ENCODE measurements around the gene ELL3.
A peak's percentile ranks its signal among the peaks of the same experiment; 100 is the strongest.
"Not testable (repeated sequence)": the region's sequence is repeated elsewhere in the genome, so short reads cannot be mapped to it uniquely, and the experiment has no call there.

Gene ELL3

DNA sequence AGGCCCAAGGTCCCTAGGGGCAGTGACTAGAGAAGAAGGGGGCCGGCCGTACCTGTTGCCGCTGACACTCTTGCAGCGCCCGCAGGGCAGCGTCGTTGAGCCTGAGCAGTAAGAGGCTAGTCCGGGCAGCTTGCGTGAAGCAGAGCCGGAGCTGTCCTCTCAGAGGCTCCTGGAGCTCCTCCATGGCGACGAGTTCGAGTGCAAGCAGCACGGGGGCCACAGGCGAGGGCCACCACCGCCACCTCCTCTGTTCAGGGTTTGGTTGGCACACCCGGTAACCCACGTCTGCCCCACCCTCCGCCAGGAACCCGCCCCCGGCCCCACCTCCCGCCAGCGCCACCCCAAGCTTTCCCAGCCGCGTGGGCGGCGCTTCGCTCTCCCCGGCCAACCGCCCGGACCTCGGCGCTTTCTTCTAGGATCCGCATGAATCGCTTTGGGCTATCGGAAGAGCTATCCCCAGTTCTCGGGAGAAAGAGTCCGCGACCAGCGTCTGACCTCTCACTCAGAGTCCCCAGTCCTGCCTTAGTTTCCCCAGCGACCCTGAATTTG, at the start of gene ELL3:
TSS of gene ELL3 (minus strand) at position 249 of the 549 bp plus-strand sequence. CDS start at position 184, 65 bp downstream.
- DNase-seq (ENCODE audit: low spot score): no peak

DNA sequence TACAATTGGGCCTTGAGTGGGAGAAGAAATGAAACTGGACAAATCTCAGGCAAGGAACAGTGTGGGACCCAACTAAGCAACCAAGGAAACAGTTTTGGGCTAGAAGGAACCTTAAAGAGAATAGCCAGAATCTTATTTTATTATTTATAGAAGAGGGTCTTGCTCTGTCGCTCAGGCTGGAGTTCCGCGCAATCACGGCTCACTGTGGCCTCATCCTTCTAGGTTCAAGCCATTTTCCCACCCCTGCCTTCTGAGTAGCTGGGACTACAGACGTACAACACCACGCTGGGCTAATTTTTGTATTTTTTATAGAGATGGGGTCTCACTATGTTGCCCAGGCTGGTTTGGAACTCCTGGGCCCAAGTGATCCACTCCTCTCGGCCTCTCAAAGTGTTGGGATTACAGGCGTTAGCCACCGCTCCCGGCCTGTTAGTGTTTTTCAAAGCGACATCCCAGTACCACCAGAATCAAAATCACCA, 49.3 kb upstream of the ELL3 start:
- DNase-seq (ENCODE audit: low spot score): no peak

GRCh38 chr15:43825305-43825704, 48.5 kb upstream of the ELL3 start:
- not testable (repeated sequence) for DNase-seq (ENCODE audit: low spot score)

- DNase-seq (ENCODE audit: low spot score): peak; percentile 77
These were observed 47.8 kb upstream of the ELL3 start, which contains the start of gene MFAP1 for GRCh38 chr15:43824302-43825246. Gene MFAP1, minus strand, starts transcription at chr15:43824690. Its CDS starts 121 bp downstream, at chr15:43824569.

DNA sequence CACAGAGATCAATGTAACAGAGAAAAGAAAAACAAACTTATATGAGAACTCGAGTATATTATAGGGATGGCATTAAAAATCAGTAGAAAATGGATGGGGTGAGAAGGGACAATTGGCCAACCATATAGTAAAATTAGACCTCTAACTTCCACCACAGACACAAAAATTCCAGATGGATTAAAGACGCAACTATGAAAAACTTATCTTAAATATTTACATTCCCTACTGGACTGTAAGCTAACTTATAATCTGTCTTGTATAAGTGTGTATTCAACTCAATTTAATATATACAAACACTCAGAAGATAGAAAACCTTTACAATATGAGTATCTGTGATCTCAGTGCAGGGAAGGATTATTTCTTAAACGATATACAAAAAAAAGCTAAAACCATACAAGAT, 44.7 kb upstream of the ELL3 start:
- no peak for DNase-seq (ENCODE audit: low spot score)

DNA sequence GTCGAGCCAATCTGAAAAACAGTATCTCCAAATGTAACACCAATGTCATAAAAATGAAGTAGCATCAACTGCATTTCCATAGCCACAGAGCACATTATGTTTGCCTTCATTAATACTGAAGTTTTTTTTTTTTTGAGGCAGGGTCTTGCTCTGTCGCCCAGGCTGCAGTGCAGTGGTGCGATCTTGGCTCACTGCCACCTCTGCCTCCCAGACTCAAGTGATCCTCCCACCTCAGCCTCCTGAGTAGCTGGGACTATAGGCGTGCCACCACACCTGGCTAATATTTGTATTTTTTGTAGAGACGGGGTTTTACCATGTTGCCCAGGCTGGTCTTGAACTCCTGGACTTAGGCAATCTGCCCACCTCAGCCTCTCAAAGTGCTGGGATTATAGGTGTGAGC, 38.3 kb upstream of the ELL3 start:
- DNase-seq (ENCODE audit: low spot score): not testable (repeated sequence)

DNA sequence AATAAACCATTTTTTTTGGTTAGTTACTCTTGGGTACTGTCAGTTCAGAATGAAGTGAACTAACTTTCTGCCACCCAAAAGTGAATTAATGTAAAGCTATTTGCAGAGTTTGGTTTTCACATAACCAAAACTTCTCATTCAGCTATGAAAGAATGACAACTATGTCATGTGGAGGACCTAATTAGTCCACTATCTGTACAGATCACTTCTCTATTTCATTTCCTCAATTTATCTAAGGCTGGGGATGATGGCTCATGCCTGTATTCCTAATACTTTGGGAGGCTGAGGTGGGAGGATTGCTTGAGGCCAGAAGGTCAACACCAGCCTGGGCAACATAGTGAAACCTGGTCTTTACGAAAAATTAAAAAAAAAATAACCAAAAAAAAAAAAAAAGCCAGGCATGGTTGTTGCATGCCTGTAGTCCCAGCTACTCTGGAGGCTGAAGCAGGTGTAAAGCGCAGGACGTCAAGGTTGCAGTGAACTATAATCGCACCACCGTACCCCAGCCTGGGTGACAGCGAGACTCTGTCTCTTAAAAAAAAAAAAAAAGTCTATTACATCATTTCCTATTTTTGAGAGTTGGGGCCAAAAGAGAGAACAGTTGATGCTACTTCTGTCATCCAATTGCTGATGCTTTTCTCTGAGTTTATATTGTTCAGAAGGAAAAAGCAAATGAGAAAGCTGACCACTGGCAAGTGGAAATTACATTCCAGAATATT, 32.4 kb upstream of the ELL3 start:
- no peak for DNase-seq (ENCODE audit: low spot score)

GRCh38 chr15:43808435-43808950, 31.7 kb upstream of the ELL3 start:
- no peak for DNase-seq (ENCODE audit: low spot score)

- not testable (repeated sequence) for DNase-seq (ENCODE audit: low spot score)
These were observed 25.9 kb upstream of the ELL3 start for GRCh38 chr15:43802676-43803075.

DNA sequence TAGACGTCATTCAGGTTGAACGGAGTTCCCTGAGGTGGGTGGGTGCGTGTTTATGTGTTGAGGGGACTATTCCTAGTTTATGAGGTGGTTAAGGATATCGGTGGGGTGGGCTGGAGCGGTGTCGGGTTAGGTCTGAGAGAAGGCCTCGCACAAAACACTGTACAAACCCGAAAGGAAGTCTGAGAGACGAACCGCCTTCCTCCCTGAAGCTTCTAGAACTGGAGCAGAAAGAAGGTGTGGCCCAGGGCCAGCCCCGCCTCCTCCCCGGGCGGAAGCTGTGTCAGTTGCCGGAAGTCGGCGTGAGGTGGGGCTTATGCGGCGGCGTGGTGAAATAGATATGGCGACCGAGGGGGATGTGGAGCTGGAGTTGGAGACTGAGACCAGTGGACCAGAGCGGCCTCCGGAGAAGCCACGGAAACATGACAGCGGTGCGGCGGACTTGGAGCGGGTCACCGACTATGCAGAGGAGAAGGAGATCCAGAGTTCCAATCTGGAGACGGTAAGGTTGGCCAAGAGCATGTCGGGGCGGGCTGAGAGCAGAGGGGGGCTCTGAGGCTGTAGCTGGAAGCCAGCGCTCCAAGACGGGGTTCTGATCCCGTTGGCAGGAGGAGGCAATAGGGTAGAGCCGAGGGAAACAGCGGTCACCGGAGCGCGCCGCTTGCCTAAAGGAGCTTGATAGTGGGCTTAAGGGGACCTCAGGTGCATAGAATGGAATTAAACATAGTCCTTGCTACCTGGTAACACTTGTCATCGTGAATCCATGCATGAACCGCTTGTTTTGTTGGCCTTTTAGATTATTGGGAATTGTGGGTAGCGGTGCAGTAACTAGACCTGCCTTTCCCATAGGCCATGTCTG, 23.7 kb upstream of the ELL3 start, which contains the start of gene HYPK:
TSS of gene HYPK (plus strand) at position 314 of the 856 bp plus-strand sequence. CDS start at position 338, 24 bp downstream.
- no peak for DNase-seq (ENCODE audit: low spot score)

GRCh38 chr15:43799945-43800285, 23.1 kb upstream of the ELL3 start, which contains the start of gene SERINC4:
Gene SERINC4, minus strand, starts transcription at chr15:43800220. Its CDS starts 234 bp downstream, at chr15:43799986.
- no peak for DNase-seq (ENCODE audit: low spot score)

DNA sequence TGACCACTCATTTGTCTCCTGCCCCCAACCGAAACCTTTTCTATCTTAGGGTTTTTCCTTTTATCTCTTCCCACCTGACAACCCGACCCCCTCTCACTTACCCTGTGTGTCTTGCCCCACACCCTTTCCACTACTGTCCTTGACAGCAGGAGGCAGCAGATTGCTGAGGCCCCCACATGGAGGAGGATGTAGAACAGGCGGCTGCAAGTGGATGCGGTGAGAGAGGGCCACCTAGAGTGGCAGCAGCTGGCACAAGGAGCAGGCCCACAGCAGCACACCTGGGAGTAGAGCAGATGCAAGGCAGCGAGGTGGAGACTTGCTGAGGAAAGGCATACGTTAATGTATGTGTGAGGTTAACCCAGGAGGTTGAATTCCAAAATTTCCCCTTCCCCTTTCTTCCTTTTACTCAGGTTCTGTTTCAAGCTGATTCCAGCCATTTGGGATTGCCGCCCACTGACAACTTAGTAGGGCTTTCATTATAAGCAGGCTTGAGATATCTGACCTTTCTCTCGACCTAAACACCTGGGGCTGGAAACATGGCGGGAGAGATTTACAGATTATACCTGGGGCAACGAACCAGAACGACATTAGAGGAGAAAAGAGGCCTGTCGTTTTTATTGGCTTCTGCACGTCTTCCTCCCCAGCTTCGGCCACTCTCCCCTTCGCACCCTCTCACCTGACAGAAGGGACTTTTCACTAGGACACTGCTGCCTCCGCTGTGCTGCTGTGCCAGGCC, 22.6 kb upstream of the ELL3 start:
- DNase-seq (ENCODE audit: low spot score): no peak

DNA sequence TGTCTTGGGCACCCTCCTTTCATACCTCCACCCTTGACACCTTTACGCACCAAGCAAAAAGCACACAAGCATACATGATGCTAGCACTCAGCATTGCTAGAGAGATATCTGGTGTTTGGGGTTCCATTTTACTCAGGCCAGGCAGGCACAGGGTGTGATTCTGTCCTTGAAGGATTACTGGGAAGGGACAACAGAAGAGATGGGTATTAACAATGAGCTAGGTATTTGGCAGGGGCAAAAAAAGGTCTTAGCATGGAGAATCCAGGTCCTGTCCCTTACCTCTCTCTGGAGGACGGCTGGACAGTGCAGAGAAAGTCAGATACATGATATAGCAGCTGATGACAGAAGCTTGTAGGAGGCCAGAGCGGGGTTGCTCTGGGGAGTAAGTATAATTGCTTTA, 19.8 kb upstream of the ELL3 start:
- DNase-seq (ENCODE audit: low spot score): no peak

DNA sequence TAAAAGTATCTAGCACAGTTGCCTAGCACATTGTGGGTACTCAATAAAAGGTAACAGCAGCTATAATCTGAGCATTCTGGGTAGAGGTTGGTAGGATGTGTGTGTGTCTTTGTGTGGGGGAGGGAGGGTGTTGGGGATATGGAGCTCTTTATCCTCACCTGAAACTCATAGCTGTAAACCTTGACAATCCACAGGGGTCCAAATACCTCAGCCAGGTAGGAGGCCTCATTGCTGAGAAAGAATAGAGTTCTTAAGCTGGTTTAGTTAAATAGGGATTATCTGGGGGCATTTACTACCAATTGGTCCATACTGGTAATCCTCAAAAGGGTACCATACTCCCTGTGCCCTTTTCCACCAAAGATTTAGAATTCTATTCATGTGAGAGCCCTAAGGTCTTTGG, 19.2 kb upstream of the ELL3 start:
- DNase-seq (ENCODE audit: low spot score): no peak

DNA sequence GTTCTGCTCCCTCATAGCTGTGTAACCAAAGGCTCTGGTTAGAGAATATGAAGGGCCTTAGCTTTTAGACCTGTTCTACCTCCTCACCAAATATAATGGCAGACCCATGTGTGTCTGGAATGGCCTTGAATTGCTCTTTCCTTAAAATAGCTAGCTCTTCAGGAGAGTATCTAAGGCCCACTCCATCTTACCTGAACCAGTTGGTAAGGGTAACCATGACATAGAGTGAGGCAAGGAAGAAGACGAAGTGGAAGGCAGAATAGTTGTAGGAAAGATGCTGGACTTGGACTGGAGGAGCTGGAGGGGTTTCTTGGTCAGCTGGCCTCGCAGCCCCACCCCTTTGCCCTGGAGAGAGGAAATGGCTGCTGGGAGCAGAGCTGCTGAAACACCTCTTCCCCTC, 18.4 kb upstream of the ELL3 start:
- DNase-seq (ENCODE audit: low spot score): no peak

- DNase-seq (ENCODE audit: low spot score): no peak
These were observed 17.7 kb upstream of the ELL3 start for GRCh38 chr15:43794269-43795037.

DNA sequence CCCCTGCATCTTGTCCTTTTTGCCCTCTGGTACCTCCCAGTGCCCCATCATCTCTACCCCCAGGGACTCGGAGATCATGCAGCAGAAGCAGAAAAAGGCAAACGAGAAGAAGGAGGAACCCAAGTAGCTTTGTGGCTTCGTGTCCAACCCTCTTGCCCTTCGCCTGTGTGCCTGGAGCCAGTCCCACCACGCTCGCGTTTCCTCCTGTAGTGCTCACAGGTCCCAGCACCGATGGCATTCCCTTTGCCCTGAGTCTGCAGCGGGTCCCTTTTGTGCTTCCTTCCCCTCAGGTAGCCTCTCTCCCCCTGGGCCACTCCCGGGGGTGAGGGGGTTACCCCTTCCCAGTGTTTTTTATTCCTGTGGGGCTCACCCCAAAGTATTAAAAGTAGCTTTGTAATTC, 16.9 kb upstream of the ELL3 start:
- no peak for DNase-seq (ENCODE audit: low spot score)

GRCh38 chr15:43792761-43793476, 16.2 kb upstream of the ELL3 start:
- DNase-seq (ENCODE audit: low spot score): no peak

Data from HuH-7.5 (cell line).